HEK293 (cell line): ENCODE measurements around the gene EBLN2.

Experiments used
- CTCF ChIA-PET: fragments of 350-600 bp; formaldehyde crosslinking; extraction: SDS; loops from one replicate; lab custom pipeline; 2021; ENCODE audit warnings: antibody characterized with exemption; lab: Yijun Ruan, JAX
- POLR2A ChIA-PET: fragments of 300-600 bp; formaldehyde crosslinking; extraction: SDS; loops from one replicate; lab custom pipeline; 2020; ENCODE audit warnings: antibody characterized with exemption, inconsistent platforms; lab: Yijun Ruan, JAX
- H3K27ac ChIP-seq: fragments of 200-500 bp; sonication (Bioruptor generic); 2 replicates; pipeline ENCODE4 v1.5.1; 2014; ENCODE audit warnings: low read depth, low read length, control low read depth, inconsistent platforms; ENCODE audit errors: extremely low read depth
- H3K36me3 ChIP-seq, 2 experiments: fragments of 200-500 bp in 1 of 2; sonication (Bioruptor generic) in 1 of 2; 1 replicate in 1 of 2; 2 replicates in 1 of 2; pipeline ENCODE4 v1.5.1; 2014 to 2017; ENCODE audit warnings: inconsistent platforms in 2 of 2, low read length in 2 of 2; ENCODE audit not compliant: control insufficient read depth in 2 of 2, insufficient read depth in 1 of 2
- H3K4me1 ChIP-seq: fragments of 200-500 bp; sonication (Bioruptor generic); 2 replicates; pipeline ENCODE4 v1.5.1; 2014; ENCODE audit warnings: mild to moderate bottlenecking, low read length, inconsistent platforms; ENCODE audit not compliant: control insufficient read depth, insufficient read depth
- H3K4me3 ChIP-seq: 2 replicates; pipeline ENCODE4 v1.5.1; 2011; ENCODE audit warnings: low read depth, mild to moderate bottlenecking, control low read depth, low read length, moderate library complexity
- H3K9me3 ChIP-seq: fragments of 200-500 bp; sonication (Bioruptor generic); 2 replicates; pipeline ENCODE4 v1.5.1; 2014; ENCODE audit warnings: low read depth, low read length, inconsistent platforms; ENCODE audit not compliant: control insufficient read depth, insufficient read depth
- GLIS1 ChIP-seq: fragments of 450-650 bp; formaldehyde crosslinking; IDR thresholded peaks from 2 replicates; pipeline ENCODE4 v1.5.1; 2016; ENCODE audit warnings: missing biosample characterization, missing genetic modification characterization
- HOXD13 ChIP-seq: sonication (generic); formaldehyde crosslinking; IDR thresholded peaks from 2 replicates; pipeline ENCODE4 v1.8.0; 2022; ENCODE audit warnings: missing genetic modification reagents, borderline replicate concordance
- MYNN ChIP-seq: fragments of 450-650 bp; formaldehyde crosslinking; IDR thresholded peaks from 2 replicates; pipeline ENCODE4 v1.5.1; 2016; ENCODE audit warnings: missing biosample characterization, missing genetic modification characterization, borderline replicate concordance
- ZBTB1 ChIP-seq: fragments of 450-650 bp; formaldehyde crosslinking; IDR thresholded peaks from 2 replicates; pipeline ENCODE4 v1.5.1; 2016; ENCODE audit warnings: missing biosample characterization, missing genetic modification characterization
- ZFP69B ChIP-seq: fragments of 450-650 bp; formaldehyde crosslinking; IDR thresholded peaks from 2 replicates; pipeline ENCODE4 v1.5.1; 2016; ENCODE audit warnings: missing biosample characterization, missing genetic modification characterization
- ZNF140 ChIP-seq: fragments of 450-650 bp; formaldehyde crosslinking; IDR thresholded peaks from 2 replicates; pipeline ENCODE4 v1.5.1; 2016; ENCODE audit warnings: missing biosample characterization, missing genetic modification characterization
- ZNF214 ChIP-seq: fragments of 450-650 bp; formaldehyde crosslinking; IDR thresholded peaks from 2 replicates; pipeline ENCODE4 v1.5.1; 2017; ENCODE audit warnings: missing biosample characterization, mild to moderate bottlenecking, missing genetic modification characterization, borderline replicate concordance
- ZNF248 ChIP-seq: fragments of 450-650 bp; formaldehyde crosslinking; IDR thresholded peaks from 2 replicates; pipeline ENCODE4 v1.5.1; 2017; ENCODE audit warnings: missing biosample characterization, missing genetic modification characterization
- ZNF394 ChIP-seq: fragments of 450-650 bp; formaldehyde crosslinking; IDR thresholded peaks from 2 replicates; pipeline ENCODE4 v1.5.1; 2016; ENCODE audit warnings: missing biosample characterization, missing genetic modification characterization, mild to moderate bottlenecking, moderate library complexity, borderline replicate concordance
- ZNF529 ChIP-seq: fragments of 450-650 bp; formaldehyde crosslinking; IDR thresholded peaks from 2 replicates; pipeline ENCODE4 v1.5.1; 2017; ENCODE audit warnings: missing genetic modification characterization, missing biosample characterization; ENCODE audit not compliant: insufficient replicate concordance
- ZNF530 ChIP-seq: fragments of 450-650 bp; formaldehyde crosslinking; IDR thresholded peaks from 2 replicates; pipeline ENCODE4 v1.5.1; 2016; ENCODE audit warnings: low read depth, missing biosample characterization, missing genetic modification characterization
- ZNF548 ChIP-seq: fragments of 450-650 bp; formaldehyde crosslinking; IDR thresholded peaks from 2 replicates; pipeline ENCODE4 v1.5.1; 2016; ENCODE audit warnings: missing biosample characterization, missing genetic modification characterization
- ZNF596 ChIP-seq: fragments of 450-650 bp; IDR thresholded peaks from 2 replicates; pipeline ENCODE4 v1.5.0; 2018; ENCODE audit warnings: missing biosample characterization, mild to moderate bottlenecking, missing genetic modification characterization, moderate library complexity
- ZNF621 ChIP-seq: fragments of 450-650 bp; formaldehyde crosslinking; IDR thresholded peaks from 2 replicates; pipeline ENCODE4 v1.5.1; 2017; ENCODE audit warnings: missing biosample characterization, missing genetic modification characterization
- ZNF654 ChIP-seq: fragments of 450-650 bp; formaldehyde crosslinking; IDR thresholded peaks from 2 replicates; pipeline ENCODE4 v1.5.1; 2016; ENCODE audit warnings: low read depth, missing biosample characterization, missing genetic modification characterization
- ZNF658 ChIP-seq: fragments of 450-650 bp; formaldehyde crosslinking; IDR thresholded peaks from 2 replicates; pipeline ENCODE4; 2016; ENCODE audit warnings: missing biosample characterization, missing genetic modification characterization
- ZNF701 ChIP-seq: fragments of 450-650 bp; formaldehyde crosslinking; IDR thresholded peaks from 2 replicates; pipeline ENCODE4 v1.5.1; 2016; ENCODE audit warnings: missing biosample characterization, missing genetic modification characterization
- ZNF768 ChIP-seq: fragments of 450-650 bp; formaldehyde crosslinking; IDR thresholded peaks from 2 replicates; pipeline ENCODE4 v1.5.1; 2018; ENCODE audit warnings: missing biosample characterization, mild to moderate bottlenecking, missing genetic modification characterization
- ZNF777 ChIP-seq: fragments of 450-650 bp; formaldehyde crosslinking; IDR thresholded peaks from 2 replicates; pipeline ENCODE4 v1.5.1; 2017; ENCODE audit warnings: missing biosample characterization, missing genetic modification characterization, borderline replicate concordance
- ZNF785 ChIP-seq: fragments of 450-650 bp; formaldehyde crosslinking; IDR thresholded peaks from 2 replicates; pipeline ENCODE4 v1.5.1; 2016; ENCODE audit warnings: missing biosample characterization, missing genetic modification characterization
- TF ChIP-seq, protein P1 (sequence below): fragments of 450-650 bp; formaldehyde crosslinking; conservative IDR thresholded peaks from 2 replicates; pipeline ENCODE4 v1.5.1; 2016; ENCODE audit warnings: low read depth, missing biosample characterization, missing genetic modification characterization
- TF ChIP-seq, protein P2 (sequence below): fragments of 450-650 bp; formaldehyde crosslinking; optimal IDR thresholded peaks from 2 replicates; pipeline ENCODE3; 2016; ENCODE audit warnings: missing biosample characterization, mild to moderate bottlenecking, missing genetic modification characterization
- TF ChIP-seq, protein P3 (sequence below): sonication (generic); formaldehyde crosslinking; IDR thresholded peaks from 2 replicates; pipeline ENCODE4 v1.8.1; 2022; ENCODE audit warnings: mild to moderate bottlenecking, moderate library complexity, missing genetic modification reagents

The EBLN2 gene

DNA sequence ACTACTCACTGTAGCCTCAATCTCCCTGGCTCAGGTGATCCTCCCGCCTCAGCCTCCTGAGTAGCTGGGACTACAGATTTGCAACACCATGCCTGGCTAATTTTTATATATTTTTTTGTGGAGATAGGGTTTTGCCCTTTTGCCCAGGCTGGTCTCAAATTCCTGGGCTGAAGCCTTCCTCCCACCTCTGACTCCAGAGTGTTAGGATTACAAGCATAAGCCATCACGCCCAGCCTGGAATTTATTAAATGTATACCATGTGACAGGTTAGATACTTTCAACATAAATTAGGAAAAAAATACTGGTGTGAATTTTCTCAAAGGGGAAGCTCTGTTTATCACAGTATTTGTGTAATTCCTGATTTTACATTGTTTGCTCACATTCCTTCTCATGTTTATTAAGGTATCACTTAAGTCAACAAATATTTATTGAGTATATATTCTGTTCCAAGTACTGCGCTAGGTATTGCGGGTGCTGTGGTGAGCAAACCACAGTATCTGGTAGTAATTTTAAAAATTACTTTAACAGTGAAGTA lies 40.1 kb upstream of the EBLN2 start:
- Histone ChIP-seq H3K4me3 (no peak overlapping the region), H3K36me3 (peaks cover 0 to 11% of the 10 kb centered on the region in 2 experiments; a peak in 1 of 3 replicates), H3K4me1 (peaks cover 4% of the 10 kb centered on the region; the same call in 1 of the 2 replicates), H3K27ac (no peak overlapping the region), H3K9me3 (no peaks in the 10 kb centered on the region)
- ChIA-PET POLR2A (no interaction called here), CTCF (interaction anchor here (0.7 kb wide), 1 partner anchor 835 kb away, joined by 3 read pairs; no protein-coding TSS in a partner anchor)
- TF ChIP-seq ZFP69B, result no peak
- TF ChIP-seq ZNF548 (tag by site-specific recombination), result no peak
- no peak for TF ChIP-seq ZNF529
- TF ChIP-seq GLIS1 (tag by site-specific recombination), result no peak
- no peak for TF ChIP-seq ZNF768 (tag by site-specific recombination)

DNA sequence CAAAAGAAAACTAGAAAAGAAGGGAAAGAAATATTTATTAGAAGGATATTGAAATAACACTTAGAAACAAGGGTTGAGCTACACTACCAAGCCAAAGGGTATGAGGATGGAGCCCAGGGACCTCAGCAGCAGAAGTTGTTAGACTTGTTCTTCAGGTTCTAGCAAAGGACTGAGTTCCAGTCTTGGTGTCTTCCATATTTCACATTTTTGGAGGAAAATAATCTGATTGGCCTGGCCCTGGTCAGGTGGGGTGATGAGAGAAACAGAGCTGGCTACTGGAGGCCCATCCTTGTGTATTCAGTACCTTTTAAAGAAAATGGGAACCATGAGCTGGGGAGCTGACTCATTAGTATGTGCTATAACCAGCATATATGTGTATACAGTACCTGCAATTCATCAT lies 36.6 kb upstream of the EBLN2 start:
- TF ChIP-seq MYNN (tag by site-specific recombination) (no peak), ZNF248 (tag by site-specific recombination) (no peak), ZNF785 (tag by site-specific recombination) (no peak), HOXD13 (CRISPR knock-in tag) (no peak), ZNF596 (no peak), ZNF394 (tag by site-specific recombination) (no peak), ZBTB1 (tag by site-specific recombination) (no peak), ZNF530 (tag by site-specific recombination) (no peak), ZNF621 (tag by site-specific recombination) (no peak), ZNF658 (tag by site-specific recombination) (no peak), ZNF214 (no peak), ZNF654 (tag by site-specific recombination) (no peak), ZNF701 (tag by site-specific recombination) (no peak), ZNF140 (tag by site-specific recombination) (no peak), ZNF777 (tag by site-specific recombination) (no peak)
- TF ChIP-seq, protein P1, sequence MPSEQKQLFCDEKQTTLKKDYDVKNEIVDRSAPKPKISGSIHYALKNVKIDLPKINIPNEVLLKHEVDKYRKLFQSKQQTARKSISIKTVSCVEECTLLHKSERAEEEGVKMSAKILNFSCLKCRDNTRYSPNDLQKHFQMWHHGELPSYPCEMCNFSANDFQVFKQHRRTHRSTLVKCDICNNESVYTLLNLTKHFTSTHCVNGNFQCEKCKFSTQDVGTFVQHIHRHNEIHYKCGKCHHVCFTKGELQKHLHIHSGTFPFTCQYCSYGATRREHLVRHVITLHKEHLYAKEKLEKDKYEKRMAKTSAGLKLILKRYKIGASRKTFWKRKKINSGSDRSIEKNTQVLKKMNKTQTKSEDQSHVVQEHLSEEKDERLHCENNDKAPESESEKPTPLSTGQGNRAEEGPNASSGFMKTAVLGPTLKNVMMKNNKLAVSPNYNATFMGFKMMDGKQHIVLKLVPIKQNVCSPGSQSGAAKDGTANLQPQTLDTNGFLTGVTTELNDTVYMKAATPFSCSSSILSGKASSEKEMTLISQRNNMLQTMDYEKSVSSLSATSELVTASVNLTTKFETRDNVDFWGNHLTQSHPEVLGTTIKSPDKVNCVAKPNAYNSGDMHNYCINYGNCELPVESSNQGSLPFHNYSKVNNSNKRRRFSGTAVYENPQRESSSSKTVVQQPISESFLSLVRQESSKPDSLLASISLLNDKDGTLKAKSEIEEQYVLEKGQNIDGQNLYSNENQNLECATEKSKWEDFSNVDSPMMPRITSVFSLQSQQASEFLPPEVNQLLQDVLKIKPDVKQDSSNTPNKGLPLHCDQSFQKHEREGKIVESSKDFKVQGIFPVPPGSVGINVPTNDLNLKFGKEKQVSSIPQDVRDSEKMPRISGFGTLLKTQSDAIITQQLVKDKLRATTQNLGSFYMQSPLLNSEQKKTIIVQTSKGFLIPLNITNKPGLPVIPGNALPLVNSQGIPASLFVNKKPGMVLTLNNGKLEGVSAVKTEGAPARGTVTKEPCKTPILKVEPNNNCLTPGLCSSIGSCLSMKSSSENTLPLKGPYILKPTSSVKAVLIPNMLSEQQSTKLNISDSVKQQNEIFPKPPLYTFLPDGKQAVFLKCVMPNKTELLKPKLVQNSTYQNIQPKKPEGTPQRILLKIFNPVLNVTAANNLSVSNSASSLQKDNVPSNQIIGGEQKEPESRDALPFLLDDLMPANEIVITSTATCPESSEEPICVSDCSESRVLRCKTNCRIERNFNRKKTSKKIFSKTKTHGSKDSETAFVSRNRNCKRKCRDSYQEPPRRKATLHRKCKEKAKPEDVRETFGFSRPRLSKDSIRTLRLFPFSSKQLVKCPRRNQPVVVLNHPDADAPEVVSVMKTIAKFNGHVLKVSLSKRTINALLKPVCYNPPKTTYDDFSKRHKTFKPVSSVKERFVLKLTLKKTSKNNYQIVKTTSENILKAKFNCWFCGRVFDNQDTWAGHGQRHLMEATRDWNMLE (tag by site-specific recombination), result no peak
- TF ChIP-seq, protein P2, sequence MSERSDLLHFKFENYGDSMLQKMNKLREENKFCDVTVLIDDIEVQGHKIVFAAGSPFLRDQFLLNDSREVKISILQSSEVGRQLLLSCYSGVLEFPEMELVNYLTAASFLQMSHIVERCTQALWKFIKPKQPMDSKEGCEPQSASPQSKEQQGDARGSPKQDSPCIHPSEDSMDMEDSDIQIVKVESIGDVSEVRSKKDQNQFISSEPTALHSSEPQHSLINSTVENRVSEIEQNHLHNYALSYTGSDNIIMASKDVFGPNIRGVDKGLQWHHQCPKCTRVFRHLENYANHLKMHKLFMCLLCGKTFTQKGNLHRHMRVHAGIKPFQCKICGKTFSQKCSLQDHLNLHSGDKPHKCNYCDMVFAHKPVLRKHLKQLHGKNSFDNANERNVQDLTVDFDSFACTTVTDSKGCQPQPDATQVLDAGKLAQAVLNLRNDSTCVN (tag by site-specific recombination), result no peak
- TF ChIP-seq, protein P3, sequence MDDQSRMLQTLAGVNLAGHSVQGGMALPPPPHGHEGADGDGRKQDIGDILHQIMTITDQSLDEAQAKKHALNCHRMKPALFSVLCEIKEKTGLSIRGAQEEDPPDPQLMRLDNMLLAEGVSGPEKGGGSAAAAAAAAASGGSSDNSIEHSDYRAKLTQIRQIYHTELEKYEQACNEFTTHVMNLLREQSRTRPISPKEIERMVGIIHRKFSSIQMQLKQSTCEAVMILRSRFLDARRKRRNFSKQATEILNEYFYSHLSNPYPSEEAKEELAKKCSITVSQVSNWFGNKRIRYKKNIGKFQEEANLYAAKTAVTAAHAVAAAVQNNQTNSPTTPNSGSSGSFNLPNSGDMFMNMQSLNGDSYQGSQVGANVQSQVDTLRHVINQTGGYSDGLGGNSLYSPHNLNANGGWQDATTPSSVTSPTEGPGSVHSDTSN (CRISPR knock-in tag), result no peak
- TF ChIP-seq, all 188 proteins: peak for 0
- peaks cover 7% of the 10 kb centered on the region for H3K4me1 ChIP-seq
- no peak overlapping the region for H3K27ac ChIP-seq
- CTCF ChIA-PET, result interaction anchor here (0.6 to 2.1 kb wide), 2 partner anchors 30 to 32 kb away, joined by 3 to 6 read pairs; no protein-coding TSS in a partner anchor
- no peaks in the 10 kb centered on the region for H3K9me3 ChIP-seq
- H3K4me3 ChIP-seq, result no peak overlapping the region
- POLR2A ChIA-PET, result no interaction called here
- no peaks in the 10 kb centered on the region for H3K36me3 ChIP-seq
